Umbilical cord (tissue), 2 donors: ENCODE data around the gene AASS. TPM values are rescaled to one million over a fixed set of nuclear protein-coding genes. Genes with fewer than 3 reads are reported as not detected.

ENCODE experiments used
- DNase-seq: peaks from one replicate; pipeline ENCODE4 v3.0.0-alpha.2; 2015; ENCODE audit warnings: low spot score
- total RNA-seq: library from RNA; depleted of rRNA; stranded (reverse); fragments of >200 nt; gene quantifications from one replicate; pipeline ENCODE4 v1.2.3, GENCODE V29; 2014; ENCODE audit warnings: low replicate concordance; ENCODE audit not compliant: insufficient read depth

AASS gene
- total RNA-seq, 1 donor from 2014 or later = 46.5 TPM

- DNase-seq = no peak
These were observed 97.6 kb downstream of the AASS start for GRCh38 chr7:122046402-122046801.

- peak; percentile 2 for DNase-seq
These were observed 103.9 kb downstream of the AASS start for GRCh38 chr7:122040147-122040546.

- DNase-seq = no peak
These were observed 105.1 kb downstream of the AASS start for GRCh38 chr7:122038904-122039303.

- DNase-seq = no peak
These were observed 105.9 kb downstream of the AASS start for GRCh38 chr7:122038134-122038533.

- DNase-seq = no peak
These were observed 108.2 kb downstream of the AASS start for GRCh38 chr7:122035876-122036275.

- DNase-seq = no peak
These were observed 110.4 kb downstream of the AASS start for GRCh38 chr7:122033641-122034040.

GRCh38 chr7:122027058-122027457, 117.0 kb downstream of the AASS start:
- no peak for DNase-seq

Other genes starting within 250 kb of the AASS start
- gene FEZF1, start 160.5 kb upstream of the AASS start, total RNA-seq = 0.48 TPM